ENCODE measurements around the gene AKAP8L. TPM values are rescaled to one million over a fixed set of nuclear protein-coding genes. Genes with fewer than 3 reads are reported as not detected.

The AKAP8L gene
- polyA plus RNA-seq, 1 experiment: 30.4 TPM

DNA sequence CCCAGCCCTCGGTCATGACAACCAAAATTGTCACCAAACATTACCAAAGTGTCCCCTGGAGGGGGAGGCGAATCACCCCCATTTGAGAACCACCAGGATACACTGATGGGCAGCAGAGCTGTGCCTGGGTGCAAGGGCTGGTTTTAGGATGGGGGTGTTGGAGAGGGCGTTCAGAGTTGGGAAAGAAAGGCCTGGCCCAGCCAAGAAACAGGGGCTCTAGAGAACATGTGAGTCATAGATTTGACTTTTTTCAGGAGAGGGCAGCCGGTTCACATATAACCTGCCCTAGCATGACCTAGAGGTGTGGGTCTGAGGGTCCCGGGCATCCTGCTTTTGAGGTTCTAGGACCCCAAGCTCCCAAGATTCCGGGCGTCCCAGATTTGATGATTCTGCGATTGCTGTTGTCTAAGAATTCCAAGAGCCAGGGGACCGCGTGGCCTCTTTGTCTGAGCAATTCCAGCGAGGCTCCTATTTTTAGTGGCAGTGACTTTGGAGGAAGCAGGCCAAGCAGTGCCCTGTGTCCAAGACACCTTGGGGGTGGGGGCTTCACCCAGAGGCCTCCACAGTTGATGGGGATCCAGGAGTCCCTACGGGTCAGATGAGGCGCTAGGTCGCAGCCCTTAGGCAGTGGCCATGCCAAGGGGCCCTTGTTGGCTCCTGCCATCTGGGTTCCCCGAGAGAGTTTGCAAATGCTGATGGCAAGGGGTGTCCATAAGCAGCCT is 25.9 kb upstream of the AKAP8L start:
- DNase-seq (ENCODE audit: low read depth, low spot score): no peak
- Histone ChIP-seq H3K4me3 (ENCODE audit: low read depth, low read length) (no peak overlapping the region), H3K9me3 (ENCODE audit: control insufficient read depth, insufficient read depth, low read length) (no peaks in the 10 kb centered on the region), H3K27me3 (ENCODE audit: control insufficient read depth, insufficient read depth, low read length) (no peaks in the 10 kb centered on the region), H3K27ac (ENCODE audit: low read depth, low read length) (no peak overlapping the region)
- ChIA-PET CTCF (no interaction called here), POLR2A (no interaction called here)
- no peak for TF ChIP-seq CTCF (IDR thresholded peaks at IDR 0.05; ENCODE audit: low read depth, low read length)

DNA sequence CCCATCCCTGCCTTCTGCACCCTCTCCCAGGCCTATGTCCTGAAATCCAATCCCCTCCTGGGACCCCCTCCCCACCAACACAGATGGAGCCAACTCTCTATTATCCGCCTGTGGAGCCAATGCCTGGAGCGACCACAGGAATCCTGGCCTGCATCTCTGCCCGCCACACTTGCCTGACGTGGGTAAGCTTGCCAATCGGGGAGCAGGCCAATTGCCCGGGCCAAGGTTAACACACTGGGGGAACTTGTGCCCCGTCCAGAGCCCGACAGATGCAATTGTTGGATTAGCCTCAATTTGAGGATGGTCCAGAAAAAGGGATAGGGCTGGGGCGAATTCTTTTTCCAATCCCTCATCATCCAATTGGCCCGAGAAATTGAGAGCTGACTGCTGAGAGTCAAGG is 25.1 kb upstream of the AKAP8L start:
- POLR2A ChIA-PET: no interaction called here
- DNase-seq (ENCODE audit: low read depth, low spot score): no peak
- Histone ChIP-seq H3K27ac (ENCODE audit: low read depth, low read length) (no peak overlapping the region), H3K27me3 (ENCODE audit: control insufficient read depth, insufficient read depth, low read length) (no peaks in the 10 kb centered on the region), H3K4me3 (ENCODE audit: low read depth, low read length) (no peak overlapping the region), H3K9me3 (ENCODE audit: control insufficient read depth, insufficient read depth, low read length) (no peaks in the 10 kb centered on the region)
- CTCF ChIA-PET: no interaction called here
- no peak for TF ChIP-seq CTCF (IDR thresholded peaks at IDR 0.05; ENCODE audit: low read depth, low read length)

- ChIA-PET CTCF (no interaction called here), POLR2A (no interaction called here)
- no peak for DNase-seq (ENCODE audit: low read depth, low spot score)
- no peaks in the 10 kb centered on the region for H3K9me3 ChIP-seq (ENCODE audit: control insufficient read depth, insufficient read depth, low read length)
- H3K27ac ChIP-seq (ENCODE audit: low read depth, low read length): no peak overlapping the region
- no peak for TF ChIP-seq CTCF (IDR thresholded peaks at IDR 0.05; ENCODE audit: low read depth, low read length)
- H3K27me3 ChIP-seq (ENCODE audit: control insufficient read depth, insufficient read depth, low read length): no peaks in the 10 kb centered on the region
- no peak overlapping the region for H3K4me3 ChIP-seq (ENCODE audit: low read depth, low read length)
Measured at GRCh38 chr19:15443325-15443724, 24.5 kb upstream of the AKAP8L start.

GRCh38 chr19:15442142-15442920 is 23.5 kb upstream of the AKAP8L start:
- no peak overlapping the region for H3K27ac ChIP-seq (ENCODE audit: low read depth, low read length)
- no peaks in the 10 kb centered on the region for H3K9me3 ChIP-seq (ENCODE audit: control insufficient read depth, insufficient read depth, low read length)
- no peaks in the 10 kb centered on the region for H3K27me3 ChIP-seq (ENCODE audit: control insufficient read depth, insufficient read depth, low read length)
- TF ChIP-seq CTCF (IDR thresholded peaks at IDR 0.05; ENCODE audit: low read depth, low read length): no peak
- POLR2A ChIA-PET: no interaction called here
- H3K4me3 ChIP-seq (ENCODE audit: low read depth, low read length): no peak overlapping the region
- CTCF ChIA-PET: no interaction called here
- DNase-seq (ENCODE audit: low read depth, low spot score): no peak

- no peak for DNase-seq (ENCODE audit: low read depth, low spot score)
- no peak for TF ChIP-seq CTCF (IDR thresholded peaks at IDR 0.05; ENCODE audit: low read depth, low read length)
- CTCF ChIA-PET: no interaction called here
- no peaks in the 10 kb centered on the region; the same call in 1 of the 2 replicates for H3K9me3 ChIP-seq (ENCODE audit: control insufficient read depth, insufficient read depth, low read length)
- POLR2A ChIA-PET: no interaction called here
- no peaks in the 10 kb centered on the region for H3K27me3 ChIP-seq (ENCODE audit: control insufficient read depth, insufficient read depth, low read length)
- H3K4me3 ChIP-seq (ENCODE audit: low read depth, low read length): no peak overlapping the region
- no peak overlapping the region for H3K27ac ChIP-seq (ENCODE audit: low read depth, low read length)
Measured at GRCh38 chr19:15441317-15441716, 22.5 kb upstream of the AKAP8L start.

Data from AG04450 (cell line).